Mucosa of descending colon (tissue), 3 donors: ENCODE results near the gene CAMSAP3. TPM values are rescaled to one million over a fixed set of nuclear protein-coding genes. Genes with fewer than 3 reads are reported as not detected.

Experiments
- ATAC-seq: fragments of 200-7000 bp; cut with Tn5 transposase; one replicate; pipeline ENCODE4 v1.9.1; 2020; ENCODE audit warnings: mild to moderate bottlenecking, moderate library complexity
- DNase-seq, 3 donors: peaks; one replicate each; pipeline ENCODE4 v3.0.0-alpha.2; 2020
- H3K36me3 ChIP-seq: fragments of 200-600 bp; one replicate; pipeline ENCODE4 v1.8.0; 2021; ENCODE audit warnings: low read depth, mild to moderate bottlenecking
- H3K4me1 ChIP-seq: fragments of 200-600 bp; one replicate; pipeline ENCODE4 v1.8.0; 2021; ENCODE audit warnings: low read depth, mild to moderate bottlenecking
- H3K4me3 ChIP-seq: fragments of 200-600 bp; one replicate; pipeline ENCODE4 v1.8.0; 2021; ENCODE audit warnings: mild to moderate bottlenecking
- H3K9me3 ChIP-seq: fragments of 200-600 bp; one replicate; pipeline ENCODE4 v1.8.0; 2021; ENCODE audit warnings: mild to moderate bottlenecking
- CTCF ChIP-seq: fragments of 200-600 bp; IDR thresholded peaks from one replicate; pipeline ENCODE4 v1.8.0; 2022; ENCODE audit warnings: antibody characterized with exemption, mild to moderate bottlenecking
- intact Hi-C, 2 donors: fragments of 100-400 bp; cut with DNase I in 1 of 2; cut with micrococcal nuclease in 1 of 2; formaldehyde crosslinking; loops; one replicate each; pipeline versions ENCODE4 v1.11.0 to v1.11.1; 2022; cut with DNase I, micrococcal nuclease
- total RNA-seq, 3 donors: library from RNA; stranded (reverse); fragmentation: NEBNext Ultra II Directional in 2 of 3; extraction: Animal tissue kit (Norgen Biotek cat#: 25700) in 2 of 3; gene quantifications; one replicate each; pipeline versions ENCODE4 v1.2.1 to v1.2.4, GENCODE V29; 2021 to 2023
- donor health status: DM: no; HTN: no; CAD: no; lungs with moderate emphysema.
- donor health status: DM: no; HTN: no; CAD: no.
- donor health status: DM: no; HTN: yes; CAD: no.

The CAMSAP3 gene
- total RNA-seq, 3 donors from 2014 or later: 25.3 to 60.5 (median 41.2) TPM

DNA sequence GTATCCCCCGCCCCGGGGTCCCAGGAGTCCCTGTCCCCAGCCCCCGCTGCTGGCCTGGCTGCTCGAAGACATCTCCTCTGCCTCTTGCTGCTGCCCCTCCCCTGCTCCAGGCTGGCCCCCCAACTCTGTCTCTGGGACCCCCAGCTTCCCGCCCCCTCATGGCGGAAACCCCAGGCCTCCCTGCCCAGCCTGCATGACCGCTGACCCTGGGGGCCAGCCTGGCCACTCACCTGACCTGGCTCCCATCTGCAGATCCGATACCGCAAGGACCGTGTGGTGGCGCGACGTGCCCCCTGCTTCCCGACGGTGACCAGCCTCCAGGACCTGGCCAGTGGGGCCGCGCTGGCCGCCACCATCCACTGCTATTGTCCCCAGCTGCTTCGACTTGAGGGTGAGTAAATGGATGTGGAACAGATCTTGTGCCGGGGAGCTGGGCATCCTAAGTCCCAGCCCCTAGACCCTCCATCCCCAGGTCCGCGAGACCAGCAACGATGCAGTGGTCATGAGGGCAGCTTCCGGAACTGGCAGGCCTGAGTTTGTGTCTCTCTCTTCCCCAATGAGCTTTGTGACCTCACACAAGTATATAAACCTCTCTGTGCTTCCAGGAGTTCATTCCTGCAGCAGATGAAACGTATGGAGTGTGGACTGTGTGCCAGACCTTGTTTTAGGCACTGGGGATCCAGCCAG is 12.4 kb downstream of the CAMSAP3 start:
- no peak overlapping the region for H3K4me3 ChIP-seq
- intact Hi-C loops: no loop called here
- DNase-seq (no peak), ATAC-seq (no peak)
- peaks cover 4% of the 10 kb centered on the region for H3K36me3 ChIP-seq
- H3K9me3 ChIP-seq: no peaks in the 10 kb centered on the region
- H3K4me1 ChIP-seq: no peaks in the 10 kb centered on the region
- TF ChIP-seq CTCF: no peak

DNA sequence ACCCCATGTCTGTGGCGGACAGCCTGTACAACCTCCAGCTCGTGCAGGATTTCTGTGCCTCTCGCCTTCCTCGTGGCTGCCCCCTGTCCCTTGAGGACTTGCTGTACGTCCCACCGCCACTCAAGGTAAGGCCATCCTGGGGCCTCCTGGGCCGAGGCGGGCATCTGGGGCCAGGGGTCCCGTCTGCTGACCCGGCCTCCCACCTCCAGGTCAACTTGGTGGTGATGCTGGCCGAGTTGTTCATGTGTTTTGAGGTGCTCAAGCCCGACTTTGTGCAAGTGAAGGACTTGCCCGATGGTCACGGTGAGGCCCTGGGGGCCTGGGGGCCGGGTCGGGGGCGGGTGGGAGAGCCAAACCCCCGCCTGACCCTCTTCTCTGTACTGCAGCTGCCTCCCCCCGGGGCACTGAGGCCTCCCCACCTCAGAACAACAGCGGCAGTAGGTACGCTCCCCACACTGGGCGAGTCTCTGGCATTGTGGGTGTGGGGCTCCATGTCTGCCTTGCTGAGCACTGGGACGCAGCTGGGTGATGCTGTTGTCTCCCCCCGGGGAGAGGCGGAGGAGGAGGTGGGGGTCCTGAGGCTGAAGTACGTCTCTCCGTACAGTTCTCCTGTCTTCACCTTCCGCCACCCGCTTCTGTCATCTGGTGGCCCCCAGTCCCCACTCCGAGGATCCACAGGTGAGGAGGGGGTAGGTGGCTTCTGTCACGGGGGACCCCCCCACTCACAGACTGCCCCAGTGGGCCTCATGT is 15.0 kb downstream of the CAMSAP3 start:
- no peak for DNase-seq
- no peaks in the 10 kb centered on the region for H3K4me1 ChIP-seq
- no peak overlapping the region for H3K4me3 ChIP-seq
- no peak for ATAC-seq
- no peaks in the 10 kb centered on the region for H3K9me3 ChIP-seq
- intact Hi-C loops: no loop called here
- no peak for TF ChIP-seq CTCF
- H3K36me3 ChIP-seq: peaks cover 4% of the 10 kb centered on the region

GRCh38 chr19:7611541-7612279 is 16.0 kb downstream of the CAMSAP3 start:
- DNase-seq: no peak
- no peak for ATAC-seq
- H3K9me3 ChIP-seq: no peaks in the 10 kb centered on the region
- no peak overlapping the region for H3K4me3 ChIP-seq
- no peaks in the 10 kb centered on the region for H3K4me1 ChIP-seq
- H3K36me3 ChIP-seq: peaks cover 4% of the 10 kb centered on the region
- intact Hi-C loops: no loop called here
- no peak for TF ChIP-seq CTCF

DNA sequence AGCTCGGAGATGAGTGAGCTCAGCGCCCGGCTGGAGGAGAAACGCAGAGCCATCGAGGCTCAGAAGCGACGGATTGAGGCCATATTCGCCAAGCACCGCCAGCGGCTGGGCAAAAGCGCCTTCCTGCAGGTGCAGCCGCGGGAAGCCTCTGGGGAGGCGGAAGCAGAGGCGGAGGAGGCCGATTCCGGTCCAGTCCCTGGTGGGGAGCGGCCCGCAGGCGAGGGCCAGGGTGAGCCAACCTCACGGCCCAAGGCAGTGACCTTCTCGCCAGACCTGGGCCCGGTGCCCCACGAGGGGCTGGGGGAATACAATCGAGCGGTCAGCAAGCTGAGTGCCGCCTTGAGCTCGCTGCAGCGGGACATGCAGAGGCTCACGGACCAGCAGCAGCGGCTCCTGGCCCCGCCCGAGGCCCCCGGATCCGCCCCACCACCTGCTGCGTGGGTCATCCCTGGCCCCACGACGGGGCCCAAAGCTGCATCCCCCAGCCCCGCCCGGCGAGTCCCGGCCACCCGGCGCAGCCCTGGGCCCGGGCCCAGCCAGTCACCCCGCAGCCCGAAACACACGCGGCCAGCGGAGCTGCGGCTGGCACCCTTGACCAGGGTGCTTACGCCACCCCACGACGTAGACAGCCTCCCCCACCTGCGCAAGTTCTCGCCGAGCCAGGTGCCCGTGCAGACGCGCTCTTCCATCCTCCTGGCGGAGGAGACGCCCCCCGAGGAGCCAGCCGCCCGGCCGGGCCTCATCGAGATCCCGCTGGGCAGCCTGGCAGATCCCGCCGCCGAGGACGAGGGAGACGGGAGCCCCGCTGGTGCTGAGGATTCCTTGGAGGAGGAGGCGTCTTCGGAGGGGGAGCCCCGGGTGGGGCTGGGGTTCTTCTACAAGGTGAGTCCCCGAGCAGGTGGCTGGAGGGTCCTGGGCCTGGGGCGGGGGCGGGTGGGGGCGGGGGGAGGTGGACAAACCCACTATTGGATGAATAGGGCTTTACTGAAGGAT is 16.9 kb downstream of the CAMSAP3 start:
- intact Hi-C loops: no loop called here
- DNase-seq (no peak), ATAC-seq (no peak)
- peaks cover 4% of the 10 kb centered on the region for H3K36me3 ChIP-seq
- H3K4me3 ChIP-seq: no peak overlapping the region
- H3K9me3 ChIP-seq: no peaks in the 10 kb centered on the region
- no peak for TF ChIP-seq CTCF
- H3K4me1 ChIP-seq: no peaks in the 10 kb centered on the region
